Parathyroid adenoma (tissue), 2 donors: ENCODE measurements around the gene FBXO36.

Experiments used
- H2AFZ ChIP-seq: fragments of 300-600 bp; sonication (generic); one replicate; pipeline ENCODE4 v1.7.0; 2017; ENCODE audit warnings: antibody characterized with exemption, mild to moderate bottlenecking
- H3K27ac ChIP-seq: fragments of 300-600 bp; sonication (generic); one replicate; pipeline ENCODE4 v1.7.0; 2017
- H3K27me3 ChIP-seq: fragments of 300-600 bp; sonication (generic); one replicate; pipeline ENCODE4 v1.7.0; 2017; ENCODE audit warnings: low read length; ENCODE audit not compliant: control insufficient read depth, insufficient read depth
- H3K36me3 ChIP-seq: fragments of 300-600 bp; sonication (generic); one replicate; pipeline ENCODE4 v1.7.0; 2017; ENCODE audit warnings: low read length; ENCODE audit not compliant: control insufficient read depth, insufficient read depth
- H3K4me1 ChIP-seq: fragments of 300-600 bp; sonication (generic); one replicate; pipeline ENCODE4 v1.7.0; 2017; ENCODE audit warnings: control low read depth
- H3K4me2 ChIP-seq: fragments of 300-600 bp; sonication (generic); one replicate; pipeline ENCODE4 v1.7.0; 2017; ENCODE audit warnings: low read length
- H3K4me3 ChIP-seq: fragments of 300-600 bp; sonication (generic); one replicate; pipeline ENCODE4 v1.7.0; 2017; ENCODE audit warnings: low read depth, low read length
- H3K79me2 ChIP-seq: fragments of 300-600 bp; sonication (generic); one replicate; pipeline ENCODE4 v1.7.0; 2017; ENCODE audit warnings: control low read depth
- H3K9ac ChIP-seq: fragments of 300-600 bp; sonication (generic); one replicate; pipeline ENCODE4 v1.7.0; 2017; ENCODE audit warnings: mild to moderate bottlenecking
- H3K9me3 ChIP-seq: fragments of 300-600 bp; sonication (generic); one replicate; pipeline ENCODE4 v1.7.0; 2017; ENCODE audit warnings: low read length; ENCODE audit not compliant: control insufficient read depth
- TF ChIP-seq, protein P1 (sequence below): fragments of 300-600 bp; sonication (generic); IDR thresholded peaks from one replicate; pipeline ENCODE4 v1.7.0; 2017; ENCODE audit warnings: antibody characterized with exemption, mild to moderate bottlenecking
- donor health status: primary hyperparathyroidism.

The FBXO36 gene

DNA sequence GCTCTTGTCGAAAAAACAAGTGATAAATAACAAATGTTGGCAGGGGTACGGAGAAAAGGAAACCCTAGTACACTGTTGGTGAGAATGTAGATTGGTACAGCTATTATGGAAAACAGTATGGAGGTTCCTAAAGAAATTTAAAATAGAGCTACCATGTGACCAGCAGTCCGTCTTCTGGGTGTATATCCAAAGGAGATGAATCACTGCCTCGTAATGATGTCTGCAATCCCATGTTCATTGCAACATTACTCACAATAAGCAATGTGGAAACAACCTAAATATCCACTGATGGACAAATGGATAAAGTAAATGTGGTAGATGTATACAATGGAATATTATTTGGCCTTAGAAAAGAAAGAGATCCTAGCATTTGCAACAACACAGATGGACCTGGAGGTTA lies 95.8 kb downstream of the FBXO36 start:
- no peaks in the 10 kb centered on the region for H3K4me1 ChIP-seq
- no peak overlapping the region for H3K4me2 ChIP-seq
- H3K27ac ChIP-seq = no peak overlapping the region
- no peaks in the 10 kb centered on the region for H3K36me3 ChIP-seq
- no peaks in the 10 kb centered on the region for H3K27me3 ChIP-seq
- H3K4me3 ChIP-seq = no peak overlapping the region
- H3K9ac ChIP-seq = no peak overlapping the region
- no peaks in the 10 kb centered on the region for H3K79me2 ChIP-seq
- TF ChIP-seq, protein P1, sequence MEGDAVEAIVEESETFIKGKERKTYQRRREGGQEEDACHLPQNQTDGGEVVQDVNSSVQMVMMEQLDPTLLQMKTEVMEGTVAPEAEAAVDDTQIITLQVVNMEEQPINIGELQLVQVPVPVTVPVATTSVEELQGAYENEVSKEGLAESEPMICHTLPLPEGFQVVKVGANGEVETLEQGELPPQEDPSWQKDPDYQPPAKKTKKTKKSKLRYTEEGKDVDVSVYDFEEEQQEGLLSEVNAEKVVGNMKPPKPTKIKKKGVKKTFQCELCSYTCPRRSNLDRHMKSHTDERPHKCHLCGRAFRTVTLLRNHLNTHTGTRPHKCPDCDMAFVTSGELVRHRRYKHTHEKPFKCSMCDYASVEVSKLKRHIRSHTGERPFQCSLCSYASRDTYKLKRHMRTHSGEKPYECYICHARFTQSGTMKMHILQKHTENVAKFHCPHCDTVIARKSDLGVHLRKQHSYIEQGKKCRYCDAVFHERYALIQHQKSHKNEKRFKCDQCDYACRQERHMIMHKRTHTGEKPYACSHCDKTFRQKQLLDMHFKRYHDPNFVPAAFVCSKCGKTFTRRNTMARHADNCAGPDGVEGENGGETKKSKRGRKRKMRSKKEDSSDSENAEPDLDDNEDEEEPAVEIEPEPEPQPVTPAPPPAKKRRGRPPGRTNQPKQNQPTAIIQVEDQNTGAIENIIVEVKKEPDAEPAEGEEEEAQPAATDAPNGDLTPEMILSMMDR = no peak
- H2AFZ ChIP-seq = no peak overlapping the region
- H3K9me3 ChIP-seq = no peaks in the 10 kb centered on the region

DNA sequence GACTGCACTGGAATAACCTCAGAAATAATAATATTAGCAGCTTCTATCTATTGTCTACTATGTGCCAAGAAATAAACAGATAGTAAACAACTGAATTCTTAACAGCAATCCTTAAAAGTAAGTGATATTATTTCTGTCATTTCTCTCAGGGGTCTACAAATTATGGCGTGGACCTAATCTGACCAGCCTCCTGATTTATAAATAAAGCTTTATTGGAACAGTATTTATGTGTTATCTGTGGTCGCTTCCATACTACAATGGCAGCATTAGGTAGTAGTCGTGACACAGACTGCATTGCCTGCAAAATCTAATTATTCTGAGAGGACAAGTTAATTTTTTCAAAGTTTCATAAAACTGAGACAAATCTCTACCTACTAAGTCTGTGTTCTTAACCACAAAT lies 97.4 kb downstream of the FBXO36 start:
- TF ChIP-seq, protein P1 = no peak
- H3K9me3 ChIP-seq = no peaks in the 10 kb centered on the region
- no peak overlapping the region for H3K4me3 ChIP-seq
- H3K79me2 ChIP-seq = no peaks in the 10 kb centered on the region
- H3K27ac ChIP-seq = no peak overlapping the region
- H2AFZ ChIP-seq = no peak overlapping the region
- H3K4me1 ChIP-seq = no peaks in the 10 kb centered on the region
- H3K4me2 ChIP-seq = no peak overlapping the region
- H3K27me3 ChIP-seq = no peaks in the 10 kb centered on the region
- no peaks in the 10 kb centered on the region for H3K36me3 ChIP-seq
- H3K9ac ChIP-seq = no peak overlapping the region

DNA sequence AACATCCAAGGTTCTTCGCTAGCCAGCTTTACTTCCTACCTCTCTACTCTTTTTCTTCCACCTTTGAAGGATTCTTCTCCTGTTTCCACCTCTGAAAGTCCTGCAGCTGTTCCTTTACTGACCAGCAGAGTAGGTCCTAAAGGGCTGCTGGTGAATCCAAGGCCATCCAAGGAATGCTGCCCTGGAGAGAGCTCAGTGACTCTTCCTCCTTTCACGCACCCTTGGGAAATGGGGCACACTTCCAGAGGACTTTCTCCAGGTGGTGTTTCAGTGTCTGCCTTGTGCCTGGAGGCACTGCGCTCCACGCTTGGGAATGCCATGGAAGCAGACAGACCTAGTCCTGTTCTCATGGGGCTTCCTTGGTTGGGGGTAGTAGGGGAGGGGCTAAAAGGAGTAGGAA lies 101.0 kb downstream of the FBXO36 start:
- Histone ChIP-seq H3K27me3 (no peaks in the 10 kb centered on the region), H3K4me1 (no peaks in the 10 kb centered on the region), H3K4me3 (no peak overlapping the region), H3K9me3 (no peaks in the 10 kb centered on the region), H3K36me3 (no peaks in the 10 kb centered on the region), H3K4me2 (no peak overlapping the region), H3K9ac (no peak overlapping the region), H2AFZ (no peak overlapping the region), H3K79me2 (no peaks in the 10 kb centered on the region), H3K27ac (no peak overlapping the region)
- TF ChIP-seq, protein P1 = no peak

DNA sequence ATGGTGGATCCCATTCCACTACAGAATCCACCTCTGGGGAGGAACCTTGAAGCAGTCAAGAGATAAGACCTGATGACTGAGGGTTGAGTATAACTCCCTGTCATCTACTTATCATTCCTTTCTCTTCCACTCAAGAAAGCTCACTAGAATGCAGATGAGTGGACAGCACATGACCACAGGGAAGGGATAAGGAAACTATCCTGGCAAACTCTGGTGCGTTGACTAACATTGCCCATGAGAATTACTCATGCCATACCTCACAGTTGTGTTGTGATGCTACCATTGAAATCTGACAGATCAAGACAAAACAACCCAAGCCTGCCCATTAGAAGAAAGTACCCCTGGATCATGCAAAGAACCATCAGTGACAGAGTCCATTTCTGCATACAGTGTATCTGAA lies 119.9 kb downstream of the FBXO36 start:
- Histone ChIP-seq H3K27ac (no peak overlapping the region), H3K9me3 (no peaks in the 10 kb centered on the region), H3K79me2 (peaks cover 7% of the 10 kb centered on the region), H2AFZ (no peak overlapping the region), H3K4me2 (no peak overlapping the region), H3K36me3 (no peaks in the 10 kb centered on the region), H3K27me3 (no peaks in the 10 kb centered on the region), H3K9ac (no peak overlapping the region), H3K4me3 (no peak overlapping the region), H3K4me1 (peaks cover 2% of the 10 kb centered on the region)
- TF ChIP-seq, protein P1 = no peak

DNA sequence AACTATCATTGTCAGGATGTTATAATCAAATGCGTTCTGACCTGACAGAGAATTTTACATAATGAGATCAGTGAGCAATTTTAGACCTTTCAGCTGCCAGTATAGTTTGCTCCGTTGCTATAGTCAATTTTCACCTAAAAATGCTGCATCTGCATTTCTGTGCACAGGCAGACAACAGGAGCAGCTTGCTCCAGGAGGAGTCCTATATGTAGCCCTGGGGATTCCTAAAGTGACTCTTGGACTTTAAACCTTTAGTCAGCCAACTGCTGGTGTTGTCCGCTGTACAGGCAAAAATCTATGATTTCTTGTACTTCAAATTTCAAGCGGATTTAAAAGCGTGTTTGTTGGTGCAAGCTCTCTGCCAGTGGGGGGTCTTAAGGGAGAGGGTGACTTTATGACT lies 120.7 kb downstream of the FBXO36 start:
- H3K27ac ChIP-seq = no peak overlapping the region
- H3K9ac ChIP-seq = no peak overlapping the region
- no peaks in the 10 kb centered on the region for H3K9me3 ChIP-seq
- TF ChIP-seq, protein P1 = no peak
- no peak overlapping the region for H2AFZ ChIP-seq
- H3K4me1 ChIP-seq = peaks cover 2% of the 10 kb centered on the region
- H3K79me2 ChIP-seq = peaks cover 7% of the 10 kb centered on the region
- H3K4me2 ChIP-seq = no peak overlapping the region
- H3K4me3 ChIP-seq = no peak overlapping the region
- H3K27me3 ChIP-seq = no peaks in the 10 kb centered on the region
- H3K36me3 ChIP-seq = no peaks in the 10 kb centered on the region
